ENCODE data around the gene COA5.

DNA sequence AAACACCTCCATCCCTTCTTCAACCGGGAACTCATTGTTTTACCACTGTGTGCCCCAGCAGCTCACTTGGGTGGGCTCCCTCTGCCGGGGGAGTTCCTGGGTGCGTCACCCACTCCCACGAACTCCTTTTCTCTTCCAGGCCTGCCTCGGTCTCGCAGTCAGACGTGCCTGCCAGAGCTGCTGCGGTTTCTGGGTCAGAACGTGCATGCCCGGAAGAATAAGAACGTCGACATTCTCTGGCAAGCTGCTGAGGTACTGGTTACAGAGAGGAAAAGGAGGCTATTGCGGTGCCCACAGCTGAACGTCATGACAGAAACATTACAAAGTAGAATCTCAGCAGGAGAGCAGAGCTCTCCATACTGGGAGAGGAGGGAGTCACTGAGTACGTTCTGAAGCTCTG lies 35.6 kb downstream of the COA5 start:
- TF ChIP-seq, protein P1, sequence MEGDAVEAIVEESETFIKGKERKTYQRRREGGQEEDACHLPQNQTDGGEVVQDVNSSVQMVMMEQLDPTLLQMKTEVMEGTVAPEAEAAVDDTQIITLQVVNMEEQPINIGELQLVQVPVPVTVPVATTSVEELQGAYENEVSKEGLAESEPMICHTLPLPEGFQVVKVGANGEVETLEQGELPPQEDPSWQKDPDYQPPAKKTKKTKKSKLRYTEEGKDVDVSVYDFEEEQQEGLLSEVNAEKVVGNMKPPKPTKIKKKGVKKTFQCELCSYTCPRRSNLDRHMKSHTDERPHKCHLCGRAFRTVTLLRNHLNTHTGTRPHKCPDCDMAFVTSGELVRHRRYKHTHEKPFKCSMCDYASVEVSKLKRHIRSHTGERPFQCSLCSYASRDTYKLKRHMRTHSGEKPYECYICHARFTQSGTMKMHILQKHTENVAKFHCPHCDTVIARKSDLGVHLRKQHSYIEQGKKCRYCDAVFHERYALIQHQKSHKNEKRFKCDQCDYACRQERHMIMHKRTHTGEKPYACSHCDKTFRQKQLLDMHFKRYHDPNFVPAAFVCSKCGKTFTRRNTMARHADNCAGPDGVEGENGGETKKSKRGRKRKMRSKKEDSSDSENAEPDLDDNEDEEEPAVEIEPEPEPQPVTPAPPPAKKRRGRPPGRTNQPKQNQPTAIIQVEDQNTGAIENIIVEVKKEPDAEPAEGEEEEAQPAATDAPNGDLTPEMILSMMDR (IDR thresholded peaks at IDR 0.05) = no peak
- TF ChIP-seq POLR2A (IDR thresholded peaks at IDR 0.05; ENCODE audit: low read length) = no peak
- no peak for TF ChIP-seq HDAC2 (IDR thresholded peaks at IDR 0.05)
- no peak for TF ChIP-seq HOXA7 (CRISPR knock-in tag; IDR thresholded peaks at IDR 0.05)
- TF ChIP-seq EP300 (IDR thresholded peaks at IDR 0.05) = no peak
- TF ChIP-seq, protein P2, sequence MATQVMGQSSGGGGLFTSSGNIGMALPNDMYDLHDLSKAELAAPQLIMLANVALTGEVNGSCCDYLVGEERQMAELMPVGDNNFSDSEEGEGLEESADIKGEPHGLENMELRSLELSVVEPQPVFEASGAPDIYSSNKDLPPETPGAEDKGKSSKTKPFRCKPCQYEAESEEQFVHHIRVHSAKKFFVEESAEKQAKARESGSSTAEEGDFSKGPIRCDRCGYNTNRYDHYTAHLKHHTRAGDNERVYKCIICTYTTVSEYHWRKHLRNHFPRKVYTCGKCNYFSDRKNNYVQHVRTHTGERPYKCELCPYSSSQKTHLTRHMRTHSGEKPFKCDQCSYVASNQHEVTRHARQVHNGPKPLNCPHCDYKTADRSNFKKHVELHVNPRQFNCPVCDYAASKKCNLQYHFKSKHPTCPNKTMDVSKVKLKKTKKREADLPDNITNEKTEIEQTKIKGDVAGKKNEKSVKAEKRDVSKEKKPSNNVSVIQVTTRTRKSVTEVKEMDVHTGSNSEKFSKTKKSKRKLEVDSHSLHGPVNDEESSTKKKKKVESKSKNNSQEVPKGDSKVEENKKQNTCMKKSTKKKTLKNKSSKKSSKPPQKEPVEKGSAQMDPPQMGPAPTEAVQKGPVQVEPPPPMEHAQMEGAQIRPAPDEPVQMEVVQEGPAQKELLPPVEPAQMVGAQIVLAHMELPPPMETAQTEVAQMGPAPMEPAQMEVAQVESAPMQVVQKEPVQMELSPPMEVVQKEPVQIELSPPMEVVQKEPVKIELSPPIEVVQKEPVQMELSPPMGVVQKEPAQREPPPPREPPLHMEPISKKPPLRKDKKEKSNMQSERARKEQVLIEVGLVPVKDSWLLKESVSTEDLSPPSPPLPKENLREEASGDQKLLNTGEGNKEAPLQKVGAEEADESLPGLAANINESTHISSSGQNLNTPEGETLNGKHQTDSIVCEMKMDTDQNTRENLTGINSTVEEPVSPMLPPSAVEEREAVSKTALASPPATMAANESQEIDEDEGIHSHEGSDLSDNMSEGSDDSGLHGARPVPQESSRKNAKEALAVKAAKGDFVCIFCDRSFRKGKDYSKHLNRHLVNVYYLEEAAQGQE (IDR thresholded peaks at IDR 0.05) = no peak
